Right hindlimb (tissue), 1 donor: ENCODE measurements around the gene NXPE4.
"Not testable (repeated sequence)": the region's sequence is repeated elsewhere in the genome, so short reads cannot be mapped to it uniquely, and the experiment has no call there.

ENCODE experiments used
- DNase-seq: peaks from one replicate; pipeline ENCODE4 v3.0.0-alpha.2; 2018

NXPE4 gene

DNA sequence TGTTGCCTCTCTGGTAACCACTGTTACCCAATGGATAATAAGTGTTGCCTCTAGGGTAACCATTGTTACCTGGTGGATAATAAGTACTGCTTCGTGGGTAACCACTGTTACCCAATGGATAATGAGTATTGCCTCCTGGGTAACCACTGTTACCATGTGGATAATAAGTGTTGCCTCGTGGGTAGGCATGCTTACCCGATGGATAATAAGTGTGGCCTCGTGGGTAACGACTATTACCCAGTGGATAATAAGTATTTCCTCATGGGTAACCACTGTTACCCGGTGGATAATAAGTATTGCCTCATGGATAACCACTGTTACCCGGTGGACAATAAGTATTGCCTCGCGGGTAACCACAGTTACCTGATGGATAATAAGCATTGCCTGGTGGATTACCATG lies 13.8 kb upstream of the NXPE4 start:
- DNase-seq = no peak

DNA sequence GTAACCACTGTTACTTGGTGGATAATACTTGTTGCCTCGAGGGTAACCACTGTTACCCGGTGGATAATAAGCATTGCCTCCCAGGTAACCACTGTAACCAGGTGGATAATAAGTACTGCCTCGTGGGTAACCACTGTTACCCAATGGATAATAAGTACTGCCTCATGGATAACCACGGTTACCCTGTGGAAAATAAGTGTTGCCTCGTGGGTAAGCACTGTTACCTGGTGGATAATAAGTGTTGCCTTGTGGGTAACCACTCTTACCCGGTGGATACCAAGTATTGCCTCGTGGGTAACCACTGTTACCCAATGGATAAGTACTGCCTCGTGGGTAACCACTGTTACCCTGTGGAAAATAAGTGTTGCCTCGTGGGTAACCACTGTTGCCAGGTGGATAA lies 13.0 kb upstream of the NXPE4 start:
- not testable (repeated sequence) for DNase-seq

DNA sequence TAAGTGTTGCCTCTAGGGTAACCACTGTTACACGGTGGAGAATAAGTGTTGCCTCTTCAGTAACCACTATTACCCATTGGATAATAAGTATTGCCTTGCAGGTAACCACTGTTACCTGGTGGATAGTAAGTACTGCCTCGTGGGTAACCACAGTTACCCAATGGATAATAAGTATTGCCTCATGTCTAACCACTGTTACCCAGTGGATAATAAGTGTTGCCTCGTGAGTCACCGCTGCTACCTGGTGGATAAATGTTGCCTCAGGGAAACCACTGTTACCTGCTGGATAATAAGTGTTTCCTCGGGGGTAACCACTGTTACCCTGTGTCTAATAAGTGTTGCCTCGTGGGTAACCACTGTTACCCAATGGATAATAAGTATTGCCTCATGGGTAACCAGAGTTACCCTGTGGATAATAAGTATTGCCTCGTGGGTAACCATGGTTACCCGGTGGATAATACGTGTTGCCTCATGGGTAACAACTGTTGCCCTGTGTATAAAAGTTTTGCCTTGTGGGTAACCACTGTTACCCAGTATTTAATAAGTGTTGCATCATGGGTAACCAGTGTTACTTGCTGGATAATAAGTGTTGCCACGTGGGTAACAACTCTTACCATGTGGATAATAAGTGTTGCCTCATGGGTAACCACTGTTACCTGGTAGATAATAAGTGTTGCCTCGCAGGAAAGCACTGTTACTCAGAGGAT lies 12.3 kb upstream of the NXPE4 start:
- DNase-seq = no peak

DNA sequence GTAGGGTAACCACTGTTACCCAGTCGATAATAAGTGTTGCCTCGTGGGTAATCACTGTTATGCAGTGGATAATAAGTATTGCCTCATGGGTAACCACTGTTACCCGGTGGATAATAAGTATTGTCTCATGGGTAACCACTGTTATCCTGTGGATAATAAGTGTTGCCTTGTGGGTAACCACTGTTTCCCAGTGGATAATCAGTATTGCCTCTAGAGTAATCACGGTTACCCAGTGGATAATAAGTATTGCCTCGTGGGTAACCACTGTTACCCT lies 11.2 kb upstream of the NXPE4 start:
- not testable (repeated sequence) for DNase-seq

DNA sequence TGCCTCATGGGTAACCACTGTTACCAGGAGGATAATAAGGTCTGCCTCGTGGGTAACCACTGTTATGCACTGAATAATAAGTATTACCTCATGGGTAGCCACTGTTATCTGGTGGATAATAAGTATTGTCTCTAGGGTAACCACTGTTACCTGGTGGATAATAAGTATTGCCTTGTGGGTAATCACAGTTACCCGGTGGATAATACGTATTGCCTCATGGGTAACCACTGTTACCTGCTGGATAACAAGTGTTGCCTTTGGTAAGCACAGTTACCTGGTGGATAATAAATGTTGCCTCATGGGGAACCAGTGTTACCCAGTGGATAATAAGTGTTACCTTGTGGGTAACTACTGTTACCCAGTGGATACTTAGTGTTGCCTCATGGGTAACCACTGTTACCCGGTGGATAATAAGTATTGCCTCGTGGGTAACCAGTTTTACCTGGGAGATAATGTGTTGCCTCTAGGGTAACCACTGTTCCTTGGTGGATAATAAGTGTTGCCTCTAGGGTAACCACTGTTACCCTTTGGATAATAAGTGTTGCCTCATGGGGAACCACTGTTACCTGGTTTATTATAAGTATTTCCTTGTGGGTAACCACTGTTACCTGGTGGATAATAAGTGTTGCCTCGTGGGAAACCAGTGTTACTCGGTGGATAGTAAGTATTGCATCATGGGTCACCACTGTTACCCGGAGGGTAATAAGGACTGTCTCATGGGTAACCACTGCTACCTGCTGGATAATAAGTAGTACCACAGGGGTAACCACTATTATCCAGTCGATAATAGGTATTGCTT lies 10.6 kb upstream of the NXPE4 start:
- DNase-seq = no peak

DNA sequence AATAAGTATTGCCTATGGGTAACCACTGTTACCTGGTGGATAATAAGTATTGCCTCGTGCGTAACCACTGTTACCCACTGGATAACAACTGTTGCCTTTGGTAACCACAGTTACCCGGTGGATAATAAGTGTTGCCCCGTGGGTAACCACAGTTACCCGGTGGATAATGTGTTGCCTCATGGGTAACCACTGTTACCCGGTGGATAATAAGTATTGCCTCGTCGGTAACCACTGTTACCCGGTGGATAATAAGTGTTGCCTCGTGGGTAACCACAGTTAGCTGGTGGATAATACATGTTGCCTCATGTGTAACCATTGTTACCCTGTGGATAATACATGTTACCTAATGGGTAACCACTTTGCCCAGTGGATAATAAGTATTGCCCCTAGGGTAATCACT lies 9.8 kb upstream of the NXPE4 start:
- DNase-seq = no peak

DNA sequence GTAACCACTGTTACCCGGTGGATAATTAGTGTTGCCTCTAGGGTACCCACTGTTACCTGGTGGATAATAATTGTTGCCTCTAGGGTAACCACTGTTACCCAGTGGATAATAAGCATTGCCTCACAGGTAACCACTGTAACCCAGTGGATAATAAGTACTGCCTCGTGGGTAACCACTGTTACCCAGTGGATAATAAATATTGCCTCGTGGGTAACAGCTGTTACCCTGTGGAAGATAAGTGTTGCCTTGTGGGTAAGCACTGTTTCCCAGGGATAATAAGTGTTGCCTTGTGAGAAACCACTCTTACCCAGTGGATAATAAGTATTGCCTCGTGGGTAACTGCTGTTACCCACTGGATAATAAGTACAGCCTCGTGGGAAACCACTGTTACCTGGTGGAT lies 9.3 kb upstream of the NXPE4 start:
- no peak for DNase-seq

DNA sequence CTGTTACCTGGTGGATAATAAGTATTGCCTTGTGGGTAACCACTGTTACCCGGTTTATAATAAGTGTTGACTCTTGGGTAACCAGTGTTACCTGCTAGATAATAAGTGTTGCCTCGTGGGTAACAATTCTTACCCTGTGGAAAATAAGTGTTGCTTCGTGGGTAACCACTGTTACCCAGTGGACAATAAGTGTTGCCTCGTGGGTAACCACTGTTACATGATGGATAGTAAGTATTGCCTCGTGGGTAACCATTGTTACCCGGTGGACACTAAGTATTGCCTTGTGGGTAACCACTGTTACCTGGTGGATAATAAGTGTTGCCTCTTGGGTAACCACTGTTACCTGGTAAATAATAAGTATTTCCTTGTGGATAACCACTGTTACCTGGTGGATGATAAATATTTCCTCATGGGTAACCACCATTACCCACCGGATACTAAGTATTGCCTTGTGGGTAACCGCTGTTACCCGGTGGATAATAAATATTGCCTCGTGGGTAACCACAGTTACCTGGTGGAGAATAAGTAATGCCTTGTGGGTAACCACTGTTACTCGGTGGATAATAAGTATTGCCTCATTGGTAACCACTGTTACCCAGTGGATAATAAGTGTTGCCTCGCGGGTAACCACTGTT lies 8.7 kb upstream of the NXPE4 start:
- DNase-seq = no peak

DNA sequence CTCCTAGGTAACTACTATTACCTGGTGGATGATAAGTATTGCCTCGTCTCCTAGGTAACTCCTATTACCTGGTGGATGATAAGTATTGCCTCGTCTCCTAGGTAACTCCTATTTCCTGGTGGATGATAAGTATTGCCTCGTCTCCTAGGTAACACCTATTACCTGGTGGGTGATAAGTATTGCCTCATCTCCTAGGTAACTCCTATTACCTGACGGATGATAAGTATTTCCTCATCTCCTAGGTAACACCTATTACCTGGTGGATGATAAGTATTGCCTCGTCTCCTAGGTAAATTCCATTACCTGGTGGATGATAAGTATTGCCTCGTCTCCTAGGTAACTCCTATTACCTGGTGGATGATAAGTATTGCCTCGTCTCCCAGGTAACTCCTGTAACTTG lies 7.6 kb upstream of the NXPE4 start:
- not testable (repeated sequence) for DNase-seq

DNA sequence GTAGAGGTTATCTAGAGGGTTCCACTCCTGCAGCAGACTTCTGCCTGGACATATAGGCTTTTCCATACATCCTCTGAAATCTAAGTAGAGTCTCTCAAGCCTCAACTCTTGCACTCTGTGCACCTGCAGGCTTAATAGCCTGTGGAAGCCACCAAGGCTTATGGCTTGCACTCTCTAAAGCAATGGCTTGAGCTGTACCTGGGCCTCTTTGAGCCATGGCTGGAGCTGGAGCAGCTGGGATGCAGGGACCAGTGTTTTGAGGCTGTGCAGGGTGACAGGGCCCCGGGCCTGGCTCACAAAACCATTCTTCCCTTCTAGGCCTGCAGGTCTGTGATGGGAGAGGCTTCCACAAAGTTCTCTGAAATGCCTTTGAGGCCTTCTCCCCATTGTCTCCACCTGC lies 2.9 kb upstream of the NXPE4 start:
- no peak for DNase-seq

DNA sequence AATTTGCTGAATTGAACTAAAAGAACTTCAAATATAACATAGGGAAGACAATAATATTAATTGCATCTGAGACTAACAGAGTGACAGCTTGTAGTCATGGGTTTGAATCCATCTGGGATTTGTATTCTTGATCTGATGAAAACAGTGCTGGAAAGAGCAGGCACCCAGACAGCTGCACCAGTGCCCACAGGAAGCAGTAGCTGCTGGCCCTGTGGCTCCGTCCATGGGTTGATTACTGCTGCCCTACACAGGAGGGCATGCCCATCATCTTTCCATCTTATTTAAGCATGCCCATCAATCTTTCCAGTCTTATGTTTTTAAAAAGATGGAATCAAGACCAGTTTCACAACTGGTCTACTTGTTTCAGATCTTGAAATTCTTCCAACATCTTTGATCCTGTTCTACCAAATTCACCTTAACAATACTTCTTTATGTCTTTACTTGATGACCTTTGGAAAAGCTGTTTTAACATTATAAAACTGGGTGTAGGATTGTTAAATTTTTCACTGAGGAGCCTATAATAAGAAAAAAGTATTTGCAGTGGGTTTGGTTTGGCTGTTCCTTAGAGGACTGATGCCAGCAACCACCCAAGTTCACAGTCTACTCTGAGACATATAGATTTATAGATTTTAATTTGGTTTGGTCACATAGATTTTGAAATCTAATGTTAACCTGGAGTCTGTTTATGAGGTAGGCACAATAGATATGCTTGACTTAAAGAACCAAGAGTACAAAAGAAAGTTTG lies 761 bp upstream of the NXPE4 start:
- DNase-seq = no peak

DNA sequence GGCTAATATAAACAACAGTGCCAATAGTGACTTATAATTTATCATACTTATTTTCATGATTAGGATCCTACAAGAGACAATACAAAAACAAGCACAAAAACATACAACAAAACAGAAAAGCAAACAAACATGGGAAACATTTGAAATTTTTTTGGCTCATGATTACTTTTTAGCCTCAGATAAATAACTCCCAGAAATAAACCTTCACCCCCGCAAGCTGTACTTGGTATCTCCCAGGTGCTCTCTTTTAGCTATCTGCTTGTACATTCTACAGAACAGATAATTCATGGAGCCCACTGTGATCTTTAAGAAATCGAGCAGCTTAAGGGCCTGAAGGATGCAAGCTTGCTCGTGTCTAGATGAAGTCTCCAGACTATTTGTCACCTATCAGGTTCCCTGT lies 883 bp downstream of the NXPE4 start:
- DNase-seq = no peak

DNA sequence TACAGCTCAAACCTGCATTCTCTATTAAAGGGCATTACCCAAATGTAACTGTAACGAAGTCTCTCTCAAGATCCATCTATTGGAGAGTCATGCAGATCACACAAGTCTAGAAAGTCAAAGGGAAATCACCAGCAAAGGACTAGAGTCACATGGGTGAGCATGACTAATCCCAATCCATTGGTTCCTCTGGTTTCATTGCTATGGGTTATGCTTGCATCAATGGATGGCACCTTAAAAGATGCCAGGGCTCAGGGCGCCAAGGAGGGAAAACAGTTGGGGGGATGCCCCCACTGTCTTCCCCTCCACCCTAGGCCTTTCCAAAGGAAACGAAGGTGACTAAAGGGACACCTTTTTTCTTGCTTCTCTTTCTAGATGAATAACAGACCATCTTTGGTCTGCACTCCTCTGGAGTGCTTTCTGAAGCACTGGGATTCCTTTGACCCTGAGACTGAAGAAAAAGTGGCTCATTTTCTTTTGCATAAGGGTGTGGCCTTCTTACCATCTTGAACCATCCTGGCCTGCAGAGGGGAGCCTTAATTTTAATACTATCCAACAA lies 8.1 kb downstream of the NXPE4 start:
- no peak for DNase-seq

DNA sequence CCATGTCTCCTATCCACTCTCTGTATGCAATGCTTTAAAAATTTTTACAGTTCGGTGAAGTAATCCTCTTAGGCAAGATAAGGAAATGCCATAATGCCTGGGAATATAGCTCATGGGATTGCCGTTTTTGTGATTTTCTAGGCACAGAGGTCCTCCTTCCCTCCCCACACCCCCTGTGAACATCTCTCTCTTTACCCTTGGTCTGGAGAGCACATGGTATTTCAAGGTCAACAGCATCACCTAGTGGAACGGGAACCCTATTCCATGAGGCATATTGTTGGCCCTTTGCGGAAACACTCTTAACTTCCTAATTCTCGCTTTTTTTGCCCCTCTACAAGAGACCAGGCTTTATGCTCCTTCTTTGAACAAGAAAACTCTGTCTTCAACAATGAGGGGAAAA lies 8.8 kb downstream of the NXPE4 start:
- DNase-seq = no peak

DNA sequence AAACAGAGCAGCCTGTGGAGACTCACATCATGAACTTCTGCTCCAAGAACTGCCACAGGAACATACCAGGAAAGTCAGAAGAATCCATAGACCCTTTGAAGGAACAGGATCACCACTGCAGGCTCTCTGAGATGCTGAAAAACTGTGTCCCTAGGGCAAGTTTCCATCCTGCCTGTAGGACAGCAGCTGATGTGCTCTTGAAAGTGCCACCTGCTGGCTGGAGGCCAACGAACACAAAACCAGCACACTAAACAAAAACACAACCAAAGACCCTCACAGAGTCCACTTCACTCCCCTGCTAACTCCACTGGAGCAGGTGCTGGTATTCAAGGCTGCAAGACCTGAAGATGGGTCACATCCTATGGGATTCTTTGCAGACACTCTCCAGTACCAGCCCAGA lies 23.9 kb downstream of the NXPE4 start:
- DNase-seq = no peak

DNA sequence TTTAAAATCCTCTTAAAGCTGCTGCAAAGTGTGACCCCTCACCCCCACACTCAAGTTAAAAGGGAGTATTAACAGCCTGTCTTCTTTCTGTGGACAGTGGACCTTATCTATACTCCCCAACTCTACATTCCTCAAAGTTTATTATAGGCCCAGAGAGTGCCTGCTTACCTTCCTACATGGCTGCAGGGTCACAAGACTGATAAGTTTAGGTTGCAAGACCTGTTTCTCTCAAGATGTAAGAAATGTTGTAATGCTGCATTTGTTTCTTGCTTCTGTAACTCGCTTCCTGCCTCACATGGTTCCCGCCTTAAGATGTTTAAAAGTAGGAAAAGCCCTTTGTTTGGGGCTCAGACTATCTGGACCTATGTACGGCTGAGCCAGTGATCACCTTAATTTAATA lies 25.8 kb downstream of the NXPE4 start:
- no peak for DNase-seq

DNA sequence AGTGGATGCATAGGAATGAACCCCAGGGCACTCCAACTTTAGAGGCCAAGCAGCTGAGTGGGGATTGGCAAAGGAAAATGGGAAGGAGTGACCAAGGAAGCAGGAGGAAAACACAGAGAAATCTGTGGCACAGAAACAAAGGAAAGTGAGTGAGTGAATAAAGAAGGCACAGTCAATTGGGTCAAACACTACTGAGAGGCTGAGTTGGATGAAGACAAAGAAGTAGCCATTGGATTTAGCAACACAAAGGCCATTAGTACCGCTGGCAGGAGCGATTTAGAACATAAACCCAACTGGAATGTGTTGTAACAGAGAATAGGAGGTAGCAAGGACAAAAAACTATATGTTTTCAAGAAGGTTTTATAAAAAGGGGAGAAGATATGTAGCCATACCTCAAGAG lies 29.3 kb downstream of the NXPE4 start:
- DNase-seq = no peak

DNA sequence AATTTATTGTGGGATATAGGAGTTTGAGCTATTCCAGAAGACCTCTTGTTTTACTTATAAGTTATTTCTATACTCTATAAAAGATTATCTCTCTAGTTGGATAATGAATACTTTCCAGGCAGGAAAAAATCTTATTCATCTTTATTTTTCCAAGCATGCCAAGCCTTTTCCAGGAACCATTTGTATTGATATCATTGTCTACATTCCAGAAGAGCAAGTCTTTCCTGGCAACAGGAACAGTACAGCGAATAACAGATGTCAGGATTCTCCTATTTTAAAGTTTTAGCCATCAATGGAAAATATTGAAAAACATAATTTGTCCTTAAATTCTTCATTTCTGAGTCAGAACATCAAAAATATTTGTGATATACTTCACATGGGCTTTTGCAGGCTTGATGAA lies 30.8 kb downstream of the NXPE4 start:
- DNase-seq = no peak

DNA sequence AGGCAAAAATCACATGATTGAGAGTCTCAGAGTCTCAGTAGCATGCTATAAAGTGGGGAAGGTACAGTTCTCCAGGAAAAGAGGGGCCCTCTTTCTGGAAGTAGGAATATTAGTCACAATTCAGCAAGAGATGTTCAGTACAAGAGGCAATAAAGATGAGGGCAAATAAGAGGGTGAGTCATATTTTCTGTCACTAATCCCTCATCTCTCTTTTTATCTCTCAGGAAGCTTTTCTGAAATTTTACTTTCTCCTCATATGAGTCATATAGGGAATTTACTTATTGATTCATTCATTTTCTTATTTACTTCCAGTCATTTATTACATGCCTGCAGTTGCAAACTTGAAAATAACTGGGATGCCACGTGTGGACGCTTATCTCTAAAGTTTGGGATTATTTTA lies 32.5 kb downstream of the NXPE4 start:
- DNase-seq = no peak

DNA sequence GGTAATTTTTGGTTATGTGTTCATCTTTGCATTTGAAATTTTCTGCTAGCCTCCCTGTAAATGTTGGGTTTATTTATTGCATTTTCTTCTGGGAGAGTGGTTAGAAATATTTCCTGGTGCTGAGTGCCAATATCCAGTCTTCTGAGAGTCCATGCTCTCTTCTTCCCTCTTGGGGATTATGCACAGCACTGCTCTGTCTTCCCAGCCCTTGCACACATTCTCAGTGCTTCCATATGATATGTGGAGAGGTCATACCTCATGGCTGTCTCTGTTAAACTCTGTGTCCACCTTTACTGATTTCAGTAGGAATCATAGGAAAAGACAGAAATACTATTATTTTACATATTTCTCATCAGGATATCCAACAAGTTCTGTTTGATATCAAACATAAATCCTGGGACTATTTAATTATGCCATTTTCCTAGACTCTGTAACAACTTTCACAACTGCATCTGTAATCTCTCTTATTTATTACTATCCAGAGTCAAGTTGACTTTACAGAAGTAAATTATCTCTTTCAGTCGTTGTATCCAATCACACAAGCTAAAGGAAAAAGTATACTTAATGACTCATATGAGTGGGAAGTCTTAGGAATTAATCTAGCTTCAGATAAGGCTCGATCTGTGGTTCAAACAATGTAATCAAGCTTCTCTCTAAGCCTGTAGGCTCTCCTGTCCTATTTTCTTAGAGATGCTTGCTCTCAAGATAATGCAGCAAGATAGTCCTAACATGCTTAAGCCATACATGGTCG lies 33.2 kb downstream of the NXPE4 start:
- no peak for DNase-seq

DNA sequence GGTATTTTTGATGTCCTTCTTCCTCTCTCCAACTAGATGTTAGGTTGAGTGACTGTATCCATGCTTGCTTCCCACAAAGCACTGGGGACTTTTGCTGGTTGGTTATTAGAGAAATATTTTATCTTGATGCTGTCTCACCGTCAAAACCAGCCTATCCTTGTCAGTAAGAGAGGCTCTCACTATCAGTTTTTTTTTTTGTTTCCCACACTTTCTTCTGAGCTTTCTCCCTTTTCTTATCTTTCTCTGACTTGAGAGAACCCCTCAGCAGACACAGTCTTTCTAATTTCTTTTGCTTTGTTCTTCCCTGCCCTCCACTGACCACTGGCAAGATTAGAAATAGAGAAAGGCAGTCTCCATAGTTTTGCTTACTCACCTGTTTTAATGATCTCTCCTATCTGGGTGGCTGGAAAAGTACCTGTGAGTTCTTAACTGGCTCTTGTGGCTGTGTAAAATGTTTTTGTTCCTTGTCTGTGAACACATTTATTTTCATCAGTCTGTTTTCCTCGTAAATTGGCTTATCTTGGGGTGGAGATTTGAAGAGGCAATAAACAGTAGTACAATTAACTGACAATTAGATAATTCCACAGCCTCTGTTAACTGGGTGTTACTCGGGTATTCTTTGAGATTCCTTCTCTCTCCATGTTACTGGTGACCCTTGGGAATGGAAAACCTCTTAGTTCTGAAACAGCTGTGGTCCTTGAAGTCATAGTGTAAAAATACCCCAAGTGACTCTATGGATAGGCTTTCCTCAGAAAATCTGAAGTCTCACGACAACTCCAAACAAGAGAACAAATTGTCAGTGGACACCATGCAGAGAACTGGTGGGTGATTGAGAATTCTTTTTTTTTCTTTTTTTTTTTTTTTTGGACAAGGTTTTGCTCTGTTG lies 35.9 kb downstream of the NXPE4 start, which contains the start of gene NXPE1:
Gene NXPE1 (minus strand): TSS at position 457 of the 886 bp plus-strand sequence. CDS start 8,680 bp downstream, outside the sequence.
- no peak for DNase-seq
